ENCODE data around the gene E2F1. TPM values are rescaled to one million over a fixed set of nuclear protein-coding genes. Genes with fewer than 3 reads are reported as not detected.
"Not testable (repeated sequence)": the region's sequence is repeated elsewhere in the genome, so short reads cannot be mapped to it uniquely, and the experiment has no call there.

E2F1 gene
- total RNA-seq, 2 donors from 2014 or later = 4.6 to 23.3 TPM

- no peaks in the 10 kb centered on the region for H3K9me3 ChIP-seq
- H3K36me3 ChIP-seq = no peaks in the 10 kb centered on the region
- TF ChIP-seq CTCF (IDR thresholded peaks at IDR 0.05) = no peak
- H3K9ac ChIP-seq (ENCODE audit: low read depth in 2 of 2, low read length in 2 of 2) = no peak overlapping the region
- no peaks in the 10 kb centered on the region for H3K27me3 ChIP-seq
- H3K27ac ChIP-seq = no peak overlapping the region
- intact Hi-C loops (cut with DNase I) = loop anchor here (5.0 kb wide), 1 partner anchor 194 kb away; no protein-coding TSS in a partner anchor
- peaks cover 6% of the 10 kb centered on the region for H3K4me1 ChIP-seq
- peak; percentile 62 for DNase-seq
- no peak overlapping the region for H3K4me3 ChIP-seq
Measured at GRCh38 chr20:33650753-33651561, 35.2 kb downstream of the E2F1 start.

GRCh38 chr20:33650111-33650752, 36.0 kb downstream of the E2F1 start:
- H3K9ac ChIP-seq (ENCODE audit: low read depth in 2 of 2, low read length in 2 of 2) = no peak overlapping the region
- no peak overlapping the region for H3K27ac ChIP-seq
- DNase-seq = peak; percentile 27
- H3K4me3 ChIP-seq = no peak overlapping the region
- peaks cover 6% of the 10 kb centered on the region for H3K4me1 ChIP-seq
- no peaks in the 10 kb centered on the region for H3K27me3 ChIP-seq
- H3K36me3 ChIP-seq = no peaks in the 10 kb centered on the region
- intact Hi-C loops (cut with DNase I) = loop anchor here (5.0 kb wide), 1 partner anchor 193 kb away; no protein-coding TSS in a partner anchor
- no peaks in the 10 kb centered on the region for H3K9me3 ChIP-seq
- TF ChIP-seq CTCF (IDR thresholded peaks at IDR 0.05) = no peak

GRCh38 chr20:33649201-33649681, 36.9 kb downstream of the E2F1 start:
- Histone ChIP-seq H3K4me3 (no peak overlapping the region), H3K4me1 (peaks cover 6% of the 10 kb centered on the region), H3K36me3 (no peaks in the 10 kb centered on the region), H3K27me3 (no peaks in the 10 kb centered on the region), H3K9me3 (no peaks in the 10 kb centered on the region), H3K9ac (ENCODE audit: low read depth in 2 of 2, low read length in 2 of 2) (no peak overlapping the region), H3K27ac (no peak overlapping the region)
- intact Hi-C loops (cut with DNase I) = no loop called here
- peak; percentile 33 for DNase-seq
- no peak for TF ChIP-seq CTCF (IDR thresholded peaks at IDR 0.05)

GRCh38 chr20:33648396-33649004, 37.7 kb downstream of the E2F1 start:
- intact Hi-C loops (cut with DNase I) = no loop called here
- Histone ChIP-seq H3K9me3 (no peaks in the 10 kb centered on the region), H3K4me3 (no peak overlapping the region), H3K4me1 (peaks cover 1% of the 10 kb centered on the region), H3K9ac (ENCODE audit: low read depth in 2 of 2, low read length in 2 of 2) (no peak overlapping the region), H3K36me3 (no peaks in the 10 kb centered on the region), H3K27ac (no peak overlapping the region), H3K27me3 (no peaks in the 10 kb centered on the region)
- DNase-seq = no peak
- TF ChIP-seq CTCF (IDR thresholded peaks at IDR 0.05) = no peak

GRCh38 chr20:33647603-33648395, 38.4 kb downstream of the E2F1 start:
- Histone ChIP-seq H3K27me3 (no peaks in the 10 kb centered on the region), H3K9ac (ENCODE audit: low read depth in 2 of 2, low read length in 2 of 2) (no peak overlapping the region), H3K36me3 (no peaks in the 10 kb centered on the region), H3K9me3 (no peaks in the 10 kb centered on the region), H3K27ac (no peak overlapping the region), H3K4me1 (no peaks in the 10 kb centered on the region), H3K4me3 (no peak overlapping the region)
- no peak for DNase-seq
- TF ChIP-seq CTCF (IDR thresholded peaks at IDR 0.05) = no peak
- intact Hi-C loops (cut with DNase I) = no loop called here

GRCh38 chr20:33646959-33647602, 39.1 kb downstream of the E2F1 start:
- H3K27me3 ChIP-seq; H3K4me1 ChIP-seq; intact Hi-C loops (cut with DNase I); H3K9me3 ChIP-seq; DNase-seq; H3K36me3 ChIP-seq; H3K9ac ChIP-seq (ENCODE audit: low read depth in 2 of 2, low read length in 2 of 2); H3K27ac ChIP-seq; H3K4me3 ChIP-seq: not testable (repeated sequence)

Measured in colonic mucosa (tissue), 4 donors.